ENCODE measurements around the gene NCK2. TPM values are rescaled to one million over a fixed set of nuclear protein-coding genes. Genes with fewer than 3 reads are reported as not detected.

NCK2 gene
- polyA plus RNA-seq, 1 of the 3 experiments (the other 2 are of a cell fraction) = 42.8 TPM

DNA sequence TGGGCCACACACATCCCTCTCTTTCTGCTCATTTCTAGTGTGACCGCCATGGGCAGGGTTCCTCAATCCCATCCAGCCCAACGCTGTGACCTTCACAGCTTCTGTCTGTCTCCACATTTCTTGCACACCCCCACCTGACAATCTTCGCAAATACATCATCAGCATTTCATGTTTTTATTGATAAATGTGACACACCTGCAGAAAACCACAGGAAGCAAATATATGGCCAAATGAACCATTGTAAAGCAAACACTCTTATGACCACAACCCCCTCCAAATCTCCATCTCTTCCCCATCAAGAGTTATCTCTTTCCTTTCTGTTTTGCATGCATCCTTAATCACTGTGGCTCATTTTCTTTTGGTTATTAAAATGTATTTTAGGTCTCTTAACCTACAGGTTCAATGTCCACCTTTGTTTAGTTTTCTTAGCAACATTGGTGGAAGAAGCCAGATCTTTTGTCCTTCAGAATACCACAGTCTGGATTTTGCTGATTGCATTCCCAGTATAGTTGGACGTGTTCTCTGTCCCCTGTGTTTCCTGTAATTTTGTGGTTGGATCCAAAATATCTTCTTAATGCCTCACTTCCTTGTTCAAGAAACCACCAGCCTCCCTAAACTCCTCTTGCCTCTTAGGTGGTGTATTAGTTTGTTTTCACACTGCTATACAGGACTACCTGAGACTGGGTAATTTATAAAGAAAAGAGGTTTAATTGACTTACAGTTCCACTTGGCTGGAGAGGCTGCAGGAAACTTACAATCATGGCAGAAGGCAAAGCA, 9.8 kb upstream of the NCK2 start:
- H2AFZ ChIP-seq (ENCODE audit: low read depth) = peak overlapping the region; percentile 13; the same call in 1 of the 2 replicates
- TF ChIP-seq, protein P1, sequence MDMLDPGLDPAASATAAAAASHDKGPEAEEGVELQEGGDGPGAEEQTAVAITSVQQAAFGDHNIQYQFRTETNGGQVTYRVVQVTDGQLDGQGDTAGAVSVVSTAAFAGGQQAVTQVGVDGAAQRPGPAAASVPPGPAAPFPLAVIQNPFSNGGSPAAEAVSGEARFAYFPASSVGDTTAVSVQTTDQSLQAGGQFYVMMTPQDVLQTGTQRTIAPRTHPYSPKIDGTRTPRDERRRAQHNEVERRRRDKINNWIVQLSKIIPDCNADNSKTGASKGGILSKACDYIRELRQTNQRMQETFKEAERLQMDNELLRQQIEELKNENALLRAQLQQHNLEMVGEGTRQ (IDR thresholded peaks at IDR 0.05; ENCODE audit: borderline replicate concordance, low read depth, low read length) = no peak
- no peak for TF ChIP-seq RFX5 (IDR thresholded peaks at IDR 0.05; ENCODE audit: low read length)
- TF ChIP-seq RAD21 (IDR thresholded peaks at IDR 0.05; ENCODE audit: low read length) = no peak
- TF ChIP-seq GABPA (IDR thresholded peaks at IDR 0.05; ENCODE audit: low read depth) = no peak
- no peak for TF ChIP-seq FOXJ3 (CRISPR knock-in tag; IDR thresholded peaks at IDR 0.05)
- no peak for TF ChIP-seq SMC3 (IDR thresholded peaks at IDR 0.05; ENCODE audit: low read depth, low read length)
- TF ChIP-seq TCF12 (IDR thresholded peaks at IDR 0.05) = no peak
- TF ChIP-seq RXRA (IDR thresholded peaks at IDR 0.05; ENCODE audit: borderline replicate concordance, low read depth) = no peak
- TF ChIP-seq, protein P2, sequence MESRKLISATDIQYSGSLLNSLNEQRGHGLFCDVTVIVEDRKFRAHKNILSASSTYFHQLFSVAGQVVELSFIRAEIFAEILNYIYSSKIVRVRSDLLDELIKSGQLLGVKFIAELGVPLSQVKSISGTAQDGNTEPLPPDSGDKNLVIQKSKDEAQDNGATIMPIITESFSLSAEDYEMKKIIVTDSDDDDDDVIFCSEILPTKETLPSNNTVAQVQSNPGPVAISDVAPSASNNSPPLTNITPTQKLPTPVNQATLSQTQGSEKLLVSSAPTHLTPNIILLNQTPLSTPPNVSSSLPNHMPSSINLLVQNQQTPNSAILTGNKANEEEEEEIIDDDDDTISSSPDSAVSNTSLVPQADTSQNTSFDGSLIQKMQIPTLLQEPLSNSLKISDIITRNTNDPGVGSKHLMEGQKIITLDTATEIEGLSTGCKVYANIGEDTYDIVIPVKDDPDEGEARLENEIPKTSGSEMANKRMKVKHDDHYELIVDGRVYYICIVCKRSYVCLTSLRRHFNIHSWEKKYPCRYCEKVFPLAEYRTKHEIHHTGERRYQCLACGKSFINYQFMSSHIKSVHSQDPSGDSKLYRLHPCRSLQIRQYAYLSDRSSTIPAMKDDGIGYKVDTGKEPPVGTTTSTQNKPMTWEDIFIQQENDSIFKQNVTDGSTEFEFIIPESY (IDR thresholded peaks at IDR 0.05; ENCODE audit: borderline replicate concordance, low read depth) = no peak
- TF ChIP-seq EP300 (IDR thresholded peaks at IDR 0.05; ENCODE audit: borderline replicate concordance in 1 of 2, low read depth in 1 of 2, low read length in 1 of 2) = no peak
- TF ChIP-seq, protein P3, sequence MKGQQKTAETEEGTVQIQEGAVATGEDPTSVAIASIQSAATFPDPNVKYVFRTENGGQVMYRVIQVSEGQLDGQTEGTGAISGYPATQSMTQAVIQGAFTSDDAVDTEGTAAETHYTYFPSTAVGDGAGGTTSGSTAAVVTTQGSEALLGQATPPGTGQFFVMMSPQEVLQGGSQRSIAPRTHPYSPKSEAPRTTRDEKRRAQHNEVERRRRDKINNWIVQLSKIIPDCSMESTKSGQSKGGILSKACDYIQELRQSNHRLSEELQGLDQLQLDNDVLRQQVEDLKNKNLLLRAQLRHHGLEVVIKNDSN (IDR thresholded peaks at IDR 0.05; ENCODE audit: borderline replicate concordance, low read depth) = no peak
- TF ChIP-seq MEF2A (IDR thresholded peaks at IDR 0.05; ENCODE audit: borderline replicate concordance, low read depth) = no peak
- TF ChIP-seq, protein P4, sequence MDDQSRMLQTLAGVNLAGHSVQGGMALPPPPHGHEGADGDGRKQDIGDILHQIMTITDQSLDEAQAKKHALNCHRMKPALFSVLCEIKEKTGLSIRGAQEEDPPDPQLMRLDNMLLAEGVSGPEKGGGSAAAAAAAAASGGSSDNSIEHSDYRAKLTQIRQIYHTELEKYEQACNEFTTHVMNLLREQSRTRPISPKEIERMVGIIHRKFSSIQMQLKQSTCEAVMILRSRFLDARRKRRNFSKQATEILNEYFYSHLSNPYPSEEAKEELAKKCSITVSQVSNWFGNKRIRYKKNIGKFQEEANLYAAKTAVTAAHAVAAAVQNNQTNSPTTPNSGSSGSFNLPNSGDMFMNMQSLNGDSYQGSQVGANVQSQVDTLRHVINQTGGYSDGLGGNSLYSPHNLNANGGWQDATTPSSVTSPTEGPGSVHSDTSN (IDR thresholded peaks at IDR 0.05) = no peak
- TF ChIP-seq RCOR1 (IDR thresholded peaks at IDR 0.05; ENCODE audit: low read length) = no peak
- no peak for TF ChIP-seq REST (IDR thresholded peaks at IDR 0.05; ENCODE audit: low read depth, low read length)
- no peak for TF ChIP-seq MXI1 (IDR thresholded peaks at IDR 0.05; ENCODE audit: low read depth, low read length)
- TF ChIP-seq, protein P5, sequence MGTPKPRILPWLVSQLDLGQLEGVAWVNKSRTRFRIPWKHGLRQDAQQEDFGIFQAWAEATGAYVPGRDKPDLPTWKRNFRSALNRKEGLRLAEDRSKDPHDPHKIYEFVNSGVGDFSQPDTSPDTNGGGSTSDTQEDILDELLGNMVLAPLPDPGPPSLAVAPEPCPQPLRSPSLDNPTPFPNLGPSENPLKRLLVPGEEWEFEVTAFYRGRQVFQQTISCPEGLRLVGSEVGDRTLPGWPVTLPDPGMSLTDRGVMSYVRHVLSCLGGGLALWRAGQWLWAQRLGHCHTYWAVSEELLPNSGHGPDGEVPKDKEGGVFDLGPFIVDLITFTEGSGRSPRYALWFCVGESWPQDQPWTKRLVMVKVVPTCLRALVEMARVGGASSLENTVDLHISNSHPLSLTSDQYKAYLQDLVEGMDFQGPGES (IDR thresholded peaks at IDR 0.05; ENCODE audit: low read depth, low read length) = no peak
- ChIA-PET CTCF (no interaction called here), POLR2A (no interaction called here)
- WGBS (ENCODE audit: low lambda C conversion rate) = 54% methylated on average over 4 of the region's 4 CpGs
- peaks cover 0 to 3% of the 10 kb centered on the region in 2 experiments; a peak in 1 of 4 replicates for H3K4me1 ChIP-seq (ENCODE audit: control insufficient read depth in 1 of 2, insufficient read depth in 2 of 2, low read depth in 1 of 2, low read length in 1 of 2)
- H3K4me2 ChIP-seq = no peak overlapping the region
- H3K79me2 ChIP-seq (ENCODE audit: insufficient read depth) = no peaks in the 10 kb centered on the region
- H3K9me2 ChIP-seq = no peaks in the 10 kb centered on the region
- H3K27ac ChIP-seq (ENCODE audit: low read depth in 2 of 2, low read length in 1 of 2) = no peak overlapping the region
- no peaks in the 10 kb centered on the region for H3F3A ChIP-seq (replicated peaks; ENCODE audit: insufficient read depth)
- no peaks in the 10 kb centered on the region for H4K20me1 ChIP-seq (ENCODE audit: insufficient read depth)
- DNase-seq = no peak
- no peaks in the 10 kb centered on the region for H3K9me3 ChIP-seq
- no peaks in the 10 kb centered on the region for H3K27me3 ChIP-seq (ENCODE audit: insufficient read depth)
- no peaks in the 10 kb centered on the region for H3K36me3 ChIP-seq (replicated peaks in 1 of 2; ENCODE audit: control insufficient read depth in 1 of 2, insufficient read depth in 2 of 2, low read length in 1 of 2)
- no peak overlapping the region for H3K9ac ChIP-seq
- H3K4me3 ChIP-seq (ENCODE audit: low read depth in 2 of 2, low read length in 1 of 2) = no peak overlapping the region

Data from SK-N-SH (cell line).